IPS DF 6.9 (cell line): ENCODE data around the gene PHLDB3.

Experiments used
- DNase-seq: peaks from one replicate; pipeline ENCODE4 v3.0.0-alpha.2; 2013; ENCODE audit warnings: low read depth, low spot score
- H3K27ac ChIP-seq: one replicate; pipeline ENCODE4 v1.5.1; 2013; ENCODE audit warnings: low read length, control low read depth
- H3K27me3 ChIP-seq: 2 replicates; pipeline ENCODE4 v1.6.1; 2013; ENCODE audit warnings: mild to moderate bottlenecking, low read length; ENCODE audit not compliant: control insufficient read depth, insufficient read depth
- H3K36me3 ChIP-seq: 2 replicates; pipeline ENCODE4 v1.6.1; 2013; ENCODE audit warnings: low read length; ENCODE audit not compliant: control insufficient read depth, insufficient read depth
- H3K4me1 ChIP-seq: 2 replicates; pipeline ENCODE4 v1.6.1; 2013; ENCODE audit warnings: low read length; ENCODE audit not compliant: control insufficient read depth, insufficient read depth
- H3K4me3 ChIP-seq: 2 replicates; pipeline ENCODE4 v1.5.1; 2013; ENCODE audit warnings: mild to moderate bottlenecking, low read length
- H3K9me3 ChIP-seq: 2 replicates; pipeline ENCODE4 v1.6.1; 2013; ENCODE audit warnings: low read length, inconsistent platforms; ENCODE audit not compliant: control insufficient read depth, insufficient read depth
- WGBS: extraction: QIAGEN DNeasy Blood & Tissue Kit; methylation state at CpG from one replicate; pipeline ENCODE4 v1.1.7; 2013; ENCODE audit warnings: mixed read lengths, missing lambda C conversion rate; ENCODE audit not compliant: insufficient read length, insufficient coverage; 5-methylcytosine and 5-hydroxymethylcytosine counted together

PHLDB3 gene

GRCh38 chr19:43461303-43461702 lies 43.2 kb downstream of the PHLDB3 start:
- Histone ChIP-seq H3K9me3 (no peaks in the 10 kb centered on the region), H3K4me3 (no peak overlapping the region), H3K27me3 (no peaks in the 10 kb centered on the region; the same call in none of the 2 replicates), H3K36me3 (no peaks in the 10 kb centered on the region), H3K4me1 (0 out of 2 replicates have a peak, but pooled peaks cover 2% of the 10 kb centered on the region), H3K27ac (no peak overlapping the region)
- DNase-seq, result no peak
- no CpG with 5 or more reads among the region's 12 CpGs for WGBS

- DNase-seq, result no peak
- Histone ChIP-seq H3K4me3 (no peak overlapping the region), H3K9me3 (no peaks in the 10 kb centered on the region), H3K4me1 (0 out of 2 replicates have a peak, but pooled peaks cover 2% of the 10 kb centered on the region), H3K27me3 (no peaks in the 10 kb centered on the region; the same call in 1 of the 2 replicates), H3K27ac (no peak overlapping the region), H3K36me3 (no peaks in the 10 kb centered on the region)
- no CpG with 5 or more reads among the region's 16 CpGs for WGBS
These were observed 44.1 kb downstream of the PHLDB3 start for GRCh38 chr19:43460362-43461016.

- Histone ChIP-seq H3K27ac (no peak overlapping the region), H3K4me1 (no peaks in the 10 kb centered on the region), H3K4me3 (no peak overlapping the region), H3K9me3 (no peaks in the 10 kb centered on the region), H3K27me3 (no peaks in the 10 kb centered on the region; the same call in 1 of the 2 replicates), H3K36me3 (no peaks in the 10 kb centered on the region)
- no CpG with 5 or more reads among the region's 4 CpGs for WGBS
- no peak for DNase-seq
These were observed 46.7 kb downstream of the PHLDB3 start for GRCh38 chr19:43457809-43458208.

- H3K27me3 ChIP-seq, result no peaks in the 10 kb centered on the region; the same call in 1 of the 2 replicates
- no peak overlapping the region for H3K4me3 ChIP-seq
- H3K27ac ChIP-seq, result no peak overlapping the region
- no peaks in the 10 kb centered on the region for H3K4me1 ChIP-seq
- no peaks in the 10 kb centered on the region for H3K9me3 ChIP-seq
- DNase-seq, result no peak
- H3K36me3 ChIP-seq, result no peaks in the 10 kb centered on the region
- no CpG with 5 or more reads among the region's 10 CpGs for WGBS
These were observed 49.0 kb downstream of the PHLDB3 start for GRCh38 chr19:43455321-43456113.

- no peak overlapping the region for H3K4me3 ChIP-seq
- no CpG with 5 or more reads among the region's 2 CpGs for WGBS
- no peaks in the 10 kb centered on the region for H3K4me1 ChIP-seq
- no peaks in the 10 kb centered on the region for H3K9me3 ChIP-seq
- H3K27me3 ChIP-seq, result no peaks in the 10 kb centered on the region; the same call in 1 of the 2 replicates
- H3K36me3 ChIP-seq, result no peaks in the 10 kb centered on the region
- no peak for DNase-seq
- H3K27ac ChIP-seq, result no peak overlapping the region
These were observed 50.5 kb downstream of the PHLDB3 start for GRCh38 chr19:43454031-43454430.

GRCh38 chr19:43452582-43452981 lies 52.0 kb downstream of the PHLDB3 start:
- H3K4me3 ChIP-seq, result no peak overlapping the region
- no peak for DNase-seq
- H3K27ac ChIP-seq, result no peak overlapping the region
- H3K4me1 ChIP-seq, result no peaks in the 10 kb centered on the region
- no CpG with 5 or more reads among the region's 3 CpGs for whole genome bisulfite sequencing
- no peaks in the 10 kb centered on the region for H3K9me3 ChIP-seq
- no peaks in the 10 kb centered on the region for H3K27me3 ChIP-seq
- H3K36me3 ChIP-seq, result no peaks in the 10 kb centered on the region

GRCh38 chr19:43450545-43450997 lies 54.0 kb downstream of the PHLDB3 start:
- H3K36me3 ChIP-seq, result no peaks in the 10 kb centered on the region
- no peak for DNase-seq
- H3K27me3 ChIP-seq, result no peaks in the 10 kb centered on the region
- WGBS, result no CpG with 5 or more reads among the region's 2 CpGs
- no peaks in the 10 kb centered on the region for H3K9me3 ChIP-seq
- H3K27ac ChIP-seq, result no peak overlapping the region
- no peak overlapping the region for H3K4me3 ChIP-seq
- no peaks in the 10 kb centered on the region for H3K4me1 ChIP-seq

- Histone ChIP-seq H3K4me1 (no peaks in the 10 kb centered on the region), H3K4me3 (no peak overlapping the region), H3K36me3 (no peaks in the 10 kb centered on the region), H3K9me3 (no peaks in the 10 kb centered on the region), H3K27me3 (no peaks in the 10 kb centered on the region), H3K27ac (no peak overlapping the region)
- WGBS, result no CpG with 5 or more reads among the region's 9 CpGs
- no peak for DNase-seq
These were observed 56.9 kb downstream of the PHLDB3 start for GRCh38 chr19:43447655-43448054.

- no peaks in the 10 kb centered on the region for H3K27me3 ChIP-seq
- H3K36me3 ChIP-seq, result no peaks in the 10 kb centered on the region
- WGBS, result no CpG with 5 or more reads among the region's 14 CpGs
- no peak overlapping the region for H3K4me3 ChIP-seq
- H3K9me3 ChIP-seq, result no peaks in the 10 kb centered on the region
- DNase-seq, result no peak
- H3K27ac ChIP-seq, result no peak overlapping the region
- H3K4me1 ChIP-seq, result no peaks in the 10 kb centered on the region
These were observed 57.6 kb downstream of the PHLDB3 start for GRCh38 chr19:43446746-43447489.

GRCh38 chr19:43445426-43445825 lies 59.1 kb downstream of the PHLDB3 start:
- H3K4me3 ChIP-seq, result no peak overlapping the region
- WGBS, result no CpG with 5 or more reads among the region's 2 CpGs

More at GRCh38 chr19:43445426-43445825, 59.1 kb downstream of the PHLDB3 start:
- Histone ChIP-seq H3K9me3 (no peaks in the 10 kb centered on the region), H3K36me3 (no peaks in the 10 kb centered on the region), H3K27ac (no peak overlapping the region), H3K27me3 (no peaks in the 10 kb centered on the region), H3K4me1 (no peaks in the 10 kb centered on the region)
- no peak for DNase-seq
